Ovary (tissue), 9 donors: ENCODE results near the gene MBNL2. TPM values are rescaled to one million over a fixed set of nuclear protein-coding genes. Genes with fewer than 3 reads are reported as not detected.

Source experiments
- DNase-seq, 5 donors: peaks; one replicate each; pipeline ENCODE4 v3.0.0-alpha.2; 2019 to 2020
- H3K27ac ChIP-seq, 2 donors: fragments of 200-600 bp; one replicate each; pipeline versions ENCODE4 v1.5.1 to v1.8.0; 2019 to 2022
- H3K27me3 ChIP-seq: fragments of 200-600 bp; one replicate; pipeline ENCODE4 v1.8.0; 2022
- H3K36me3 ChIP-seq: fragments of 200-600 bp; sonication (generic); one replicate; pipeline ENCODE4 v1.5.1; 2019
- H3K4me1 ChIP-seq: one replicate; pipeline ENCODE4 v1.8.1; 2013; ENCODE audit warnings: mild to moderate bottlenecking, moderate library complexity; ENCODE audit not compliant: insufficient read depth
- H3K4me3 ChIP-seq: fragments of 200-600 bp; sonication (generic); one replicate; pipeline ENCODE4 v1.5.1; 2017
- H3K9me3 ChIP-seq, 2 donors: fragments of 200-600 bp in 1 of 2; sonication (generic) in 1 of 2; one replicate each; pipeline versions ENCODE4 v1.5.1 to v1.8.1; 2013 to 2019; ENCODE audit warnings: mild to moderate bottlenecking in 1 of 2, moderate library complexity in 1 of 2
- CTCF ChIP-seq, 3 donors: fragments of 450-650 bp in 2 of 3; fragments of 200-600 bp in 1 of 3; IDR thresholded peaks; one replicate each; pipeline versions ENCODE4 v1.5.1 to v1.8.0; 2016 to 2022; ENCODE audit warnings: antibody characterized with exemption in 3 of 3, mild to moderate bottlenecking in 1 of 3
- EP300 ChIP-seq: sonication (generic); formaldehyde crosslinking; IDR thresholded peaks from one replicate; pipeline ENCODE4 v1.6.1; 2017; ENCODE audit warnings: antibody characterized with exemption
- POLR2A ChIP-seq: fragments of 450-650 bp; IDR thresholded peaks from one replicate; pipeline ENCODE4 v1.6.1; 2017; ENCODE audit warnings: antibody characterized with exemption, mild to moderate bottlenecking, moderate library complexity
- WGBS, 3 donors: extraction: QIAGEN DNeasy Blood & Tissue Kit in 1 of 3; methylation state at CpG; one replicate each; pipeline versions ENCODE4 v1.1.5 to v1.1.7; 2013 to 2017; 5-methylcytosine and 5-hydroxymethylcytosine counted together
- intact Hi-C, 4 donors: fragments of 100-400 bp; cut with DNase I; formaldehyde crosslinking; loops; one replicate each; pipeline versions ENCODE4 v1.11.0 to v1.15.1; 2022 to 2023
- polyA plus RNA-seq, 2 donors: library from polyadenylated mRNA; stranded (reverse); fragments of 200-250 nt in 1 of 2; fragments of 350-450 nt in 1 of 2; fragmentation: Illumina TruSeq in 1 of 2; extraction: RNeasy Lipid Tissue Mini Kit (QIAGEN cat#74804) in 1 of 2; gene quantifications; one replicate each; pipeline ENCODE4 v1.2.3, GENCODE V29; 2013 to 2014
- small RNA-seq: library from RNA; depleted of rRNA; stranded (forward); fragments of <200 nt; gene quantifications from one replicate; pipeline ENCODE3, GENCODE V24; 2016
- total RNA-seq, 7 donors: library from RNA; depleted of rRNA in 2 of 7; stranded (reverse); fragments of >200 nt in 2 of 7; fragmentation: NEBNext Ultra II Directional in 3 of 7; extraction: Animal tissue kit (Norgen Biotek cat#: 25700) in 3 of 7; gene quantifications; one replicate each; pipeline versions ENCODE4 v1.1.0 to v1.2.4, GENCODE V29; 2016 to 2023
- donor health status: DM: no; HTN: no; CAD: no; lungs with moderate emphysema.
- donor health status: DM: no; HTN: no; CAD: no.
- donor health status: Bipolar disorder and iron deficiency.
- donor health status: DM: yes; HTN: yes; CAD: no.
- donor health status: DM: no; HTN: no; CAD: no.
- donor health status: DM: yes; HTN: yes; CAD: no.

Gene MBNL2
- total and polyA plus RNA-seq, 9 donors: 43.7 to 110 (median 92.1) TPM

- Histone ChIP-seq H3K27me3 (no peaks in the 10 kb centered on the region), H3K36me3 (no peaks in the 10 kb centered on the region), H3K27ac (no peak overlapping the region), H3K4me3 (no peak overlapping the region), H3K4me1 (no peaks in the 10 kb centered on the region), H3K9me3 (no peaks in the 10 kb centered on the region)
- DNase-seq: no peak
- intact Hi-C loops: loop anchor here in 1 of 4 donors (10.0 kb wide), 1 partner anchor 213 kb away; the partner anchor contains the start of gene MBNL2
- WGBS, 3 donors: 74 to 76% (median 74%) methylated on average over 2 of the region's 2 CpGs
- no peak for TF ChIP-seq EP300
- TF ChIP-seq POLR2A: no peak
- no peak for TF ChIP-seq CTCF (IDR thresholded peaks at IDR 0.05)
These were observed 215.6 kb downstream of the MBNL2 start for GRCh38 chr13:97437729-97438128.

- TF ChIP-seq CTCF (IDR thresholded peaks at IDR 0.05): no peak
- TF ChIP-seq POLR2A: no peak
- no peak for TF ChIP-seq EP300
- no peak overlapping the region for H3K27ac ChIP-seq
- WGBS, 3 donors: 68 to 77% (median 70%) methylated on average over 3 of the region's 3 CpGs
- DNase-seq: no peak
- intact Hi-C loops: loop anchor here in 1 of 4 donors (10.0 kb wide), 1 partner anchor 214 kb away; the partner anchor contains the start of gene MBNL2
- no peaks in the 10 kb centered on the region for H3K27me3 ChIP-seq
- no peaks in the 10 kb centered on the region for H3K4me1 ChIP-seq
- no peaks in the 10 kb centered on the region for H3K9me3 ChIP-seq
- H3K4me3 ChIP-seq: no peak overlapping the region
- H3K36me3 ChIP-seq: no peaks in the 10 kb centered on the region
These were observed 216.9 kb downstream of the MBNL2 start for GRCh38 chr13:97438856-97439595.

- Histone ChIP-seq H3K9me3 (no peaks in the 10 kb centered on the region), H3K4me1 (no peaks in the 10 kb centered on the region), H3K4me3 (no peak overlapping the region), H3K27ac (no peak overlapping the region), H3K27me3 (no peaks in the 10 kb centered on the region), H3K36me3 (no peaks in the 10 kb centered on the region)
- 52 to 58% (median 54%) methylated on average over 2 of the region's 2 CpGs for WGBS, 3 donors
- TF ChIP-seq EP300: no peak
- no peak for TF ChIP-seq POLR2A
- no peak for TF ChIP-seq CTCF (IDR thresholded peaks at IDR 0.05)
- intact Hi-C loops: no loop called here
- no peak for DNase-seq
These were observed 218.6 kb downstream of the MBNL2 start for GRCh38 chr13:97440598-97441170.

- no peaks in the 10 kb centered on the region for H3K4me1 ChIP-seq
These were observed 219.2 kb downstream of the MBNL2 start for GRCh38 chr13:97441368-97441767.

More at GRCh38 chr13:97441368-97441767, 219.2 kb downstream of the MBNL2 start:
- Histone ChIP-seq H3K27ac (no peak overlapping the region), H3K36me3 (no peaks in the 10 kb centered on the region), H3K27me3 (no peaks in the 10 kb centered on the region), H3K4me3 (no peak overlapping the region), H3K9me3 (no peaks in the 10 kb centered on the region)
- TF ChIP-seq EP300: no peak
- DNase-seq: no peak
- intact Hi-C loops: no loop called here

Small RNA genes within 50 kb of the gene (small RNA-seq; reads per million reads assigned to genes)
- not detected for gene AL442067.1
- gene RNA5SP37: not detected

Other genes starting within 250 kb of the MBNL2 start
- under 1 TPM in 4 of 7 donors, not detected in 3; 0.08 to 0.57 (median 0.39) TPM for gene OXGR1, start 227.9 kb upstream of the MBNL2 start, total RNA-seq
- under 1 TPM; 0.04 to 0.72 TPM for gene OXGR1, start 227.9 kb upstream of the MBNL2 start, polyA plus RNA-seq
- 10 to 100 TPM in 6 of 7 donors, 1 to 10 TPM in 1; 8.8 to 23.1 (median 15.0) TPM for gene RAP2A, start 211.8 kb downstream of the MBNL2 start, total RNA-seq
- 10 to 100 TPM in 1 of 2 donors, 1 to 10 TPM in 1; 6.6 to 13.3 TPM for gene RAP2A, start 211.8 kb downstream of the MBNL2 start, polyA plus RNA-seq